Activated T-cell treated with anti-CD3 and anti-CD28 coated beads, Interleukin-2, amount 50 U/mL, for 24 hours (primary cell): ENCODE results near the gene TAF6L.
A peak's percentile ranks its signal among the peaks of the same experiment; 100 is the strongest.

ENCODE experiments used
- DNase-seq: peaks from one replicate; pipeline ENCODE4 v3.0.0-alpha.2; 2020
- H3K27ac Mint-ChIP-seq: 2 replicates; pipeline ENCODE4 v1.8.0; 2020; ENCODE audit warnings: mild to moderate bottlenecking, mixed read lengths
- H3K27me3 Mint-ChIP-seq: 2 replicates; pipeline ENCODE4 v1.8.0; 2020; ENCODE audit warnings: mixed read lengths
- H3K36me3 Mint-ChIP-seq: 2 replicates; pipeline ENCODE4 v1.8.0; 2020; ENCODE audit warnings: low read depth, mixed read lengths
- H3K4me1 Mint-ChIP-seq: 2 replicates; pipeline ENCODE4 v1.8.0; 2020; ENCODE audit warnings: low read depth, mixed read lengths
- H3K4me3 Mint-ChIP-seq: 2 replicates; pipeline ENCODE4 v1.8.0; 2020; ENCODE audit warnings: mild to moderate bottlenecking, moderate library complexity, mixed read lengths
- H3K9me3 Mint-ChIP-seq: 2 replicates; pipeline ENCODE4 v1.8.0; 2020; ENCODE audit warnings: mixed read lengths

Gene TAF6L

DNA sequence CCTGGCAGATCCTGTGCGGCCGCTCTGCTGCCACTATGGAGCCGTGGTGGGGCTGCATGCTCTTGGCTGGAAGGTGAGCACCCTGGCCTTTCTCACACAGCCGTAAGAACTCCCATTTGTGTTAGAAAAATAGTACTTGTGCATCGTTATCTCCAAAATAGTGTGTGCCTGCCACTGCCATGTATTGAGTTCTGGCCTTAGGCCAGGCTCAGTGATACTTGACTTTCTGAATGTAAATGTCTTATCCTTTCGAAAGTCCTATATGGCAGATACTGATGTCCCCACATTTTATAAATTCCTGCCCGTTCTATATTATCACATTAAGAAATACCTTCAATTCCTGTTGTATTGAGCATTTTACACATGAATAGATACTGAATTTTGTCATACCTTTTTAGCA lies 11.6 kb downstream of the TAF6L start:
- Mint-ChIP-seq H3K27ac (peak overlapping the region; percentile 66), H3K36me3 (peaks cover 78% of the 10 kb centered on the region), H3K4me3 (no peak overlapping the region), H3K4me1 (peaks cover 16% of the 10 kb centered on the region), H3K27me3 (no peaks in the 10 kb centered on the region), H3K9me3 (no peaks in the 10 kb centered on the region)
- DNase-seq = no peak

DNA sequence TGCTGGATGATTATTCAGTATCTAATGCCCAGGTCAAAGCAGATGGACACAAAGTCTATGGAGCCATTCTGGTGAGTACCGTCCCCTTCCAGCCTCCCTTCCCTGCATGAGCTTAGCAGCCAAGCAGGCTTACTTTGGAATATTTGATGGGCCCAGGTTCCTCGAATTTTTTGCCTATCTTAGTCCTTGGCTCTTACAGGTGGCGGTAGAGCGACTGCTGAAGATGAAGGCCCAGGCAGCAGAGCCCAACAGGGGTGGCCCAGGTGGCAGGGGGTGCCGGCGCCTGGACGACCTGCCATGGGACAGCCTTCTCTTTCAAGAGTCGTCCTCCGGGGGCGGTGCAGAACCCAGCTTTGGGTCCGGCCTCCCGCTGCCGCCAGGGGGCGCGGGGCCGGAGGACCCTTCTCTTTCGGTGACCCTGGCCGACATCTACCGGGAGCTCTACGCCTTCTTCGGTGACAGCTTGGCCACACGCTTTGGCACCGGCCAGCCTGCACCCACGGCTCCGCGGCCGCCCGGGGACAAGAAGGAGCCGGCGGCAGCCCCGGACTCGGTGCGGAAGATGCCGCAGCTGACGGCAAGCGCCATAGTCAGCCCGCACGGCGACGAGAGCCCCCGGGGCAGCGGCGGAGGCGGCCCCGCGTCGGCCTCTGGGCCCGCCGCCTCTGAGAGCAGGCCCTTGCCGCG lies 15.3 kb downstream of the TAF6L start:
- DNase-seq = peak; percentile 89
- peak overlapping the region; percentile 86 for H3K4me3 Mint-ChIP-seq
- H3K9me3 Mint-ChIP-seq = no peaks in the 10 kb centered on the region
- H3K27ac Mint-ChIP-seq = peak overlapping the region; percentile 95
- H3K27me3 Mint-ChIP-seq = no peaks in the 10 kb centered on the region
- H3K36me3 Mint-ChIP-seq = peaks cover 89% of the 10 kb centered on the region
- H3K4me1 Mint-ChIP-seq = peaks cover 41% of the 10 kb centered on the region

DNA sequence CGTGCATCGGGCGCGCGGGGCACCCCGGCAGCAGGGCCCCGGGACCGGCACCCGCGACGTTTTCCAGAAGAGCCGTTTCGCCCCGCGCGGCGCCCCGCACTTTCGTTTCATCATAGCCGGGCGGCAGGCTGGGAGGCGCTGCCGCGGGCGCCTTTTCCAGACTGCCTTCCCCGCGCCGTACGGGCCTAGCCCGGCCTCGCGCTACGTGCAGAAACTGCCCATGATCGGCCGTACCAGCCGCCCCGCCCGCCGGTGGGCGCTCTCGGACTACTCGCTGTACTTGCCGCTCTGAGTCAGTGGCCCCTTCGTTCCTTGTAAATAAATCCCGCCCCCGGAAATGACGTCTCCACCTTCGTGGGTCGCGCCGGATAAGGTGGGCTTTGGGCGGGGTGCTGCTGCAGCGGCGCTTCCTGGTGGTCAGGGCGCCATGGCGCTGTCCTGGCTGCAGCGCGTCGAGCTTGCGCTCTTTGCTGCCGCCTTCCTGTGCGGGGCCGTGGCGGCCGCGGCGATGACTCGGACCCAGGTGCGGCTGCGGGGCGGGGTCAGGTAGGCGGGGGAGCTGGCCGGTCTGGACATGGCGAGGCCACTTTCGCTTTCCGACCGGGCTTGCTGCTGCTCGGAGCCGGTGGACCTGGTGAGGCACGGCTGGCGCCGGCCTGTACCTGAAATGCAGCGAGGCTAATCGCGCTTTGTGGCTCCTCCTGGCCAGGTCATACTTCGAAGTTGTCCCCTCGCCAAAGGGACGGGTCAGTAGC lies 16.0 kb downstream of the TAF6L start, which contains the start of gene TMEM179B:
Gene TMEM179B, plus strand, starts transcription at position 398 of the 755 bp plus-strand sequence. Its CDS starts 30 bp downstream, at position 428.
- peaks cover 89% of the 10 kb centered on the region for H3K36me3 Mint-ChIP-seq
- no peaks in the 10 kb centered on the region for H3K9me3 Mint-ChIP-seq
- H3K27me3 Mint-ChIP-seq = no peaks in the 10 kb centered on the region
- peak within 1 kb of the TSS; percentile 91 for H3K4me3 Mint-ChIP-seq
- H3K4me1 Mint-ChIP-seq = peaks cover 44% of the 10 kb centered on the region
- DNase-seq = peak; percentile 97
- peak within 1 kb of the TSS; percentile 96 for H3K27ac Mint-ChIP-seq

DNA sequence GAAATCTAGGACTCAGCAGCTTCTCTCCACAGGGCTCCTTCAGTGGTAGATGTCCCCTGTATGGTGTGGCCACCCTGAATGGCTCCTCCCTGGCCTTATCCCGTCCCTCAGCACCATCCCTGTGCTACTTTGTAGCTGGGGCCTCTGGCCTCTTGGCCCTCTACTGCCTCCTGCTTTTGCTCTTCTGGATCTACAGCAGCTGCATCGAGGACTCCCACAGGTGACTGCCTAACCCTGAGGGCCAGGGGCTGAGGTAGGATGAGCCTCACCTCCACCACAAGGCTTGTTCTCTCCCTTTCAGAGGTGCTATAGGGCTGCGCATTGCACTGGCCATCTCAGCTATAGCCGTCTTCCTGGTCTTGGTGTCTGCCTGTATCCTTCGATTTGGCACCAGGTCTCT lies 17.8 kb downstream of the TAF6L start:
- DNase-seq = no peak
- H3K27ac Mint-ChIP-seq = peak overlapping the region; percentile 96
- H3K36me3 Mint-ChIP-seq = peaks cover 86% of the 10 kb centered on the region
- peaks cover 51% of the 10 kb centered on the region for H3K4me1 Mint-ChIP-seq
- no peaks in the 10 kb centered on the region for H3K27me3 Mint-ChIP-seq
- H3K4me3 Mint-ChIP-seq = peak overlapping the region; percentile 91
- H3K9me3 Mint-ChIP-seq = no peaks in the 10 kb centered on the region

DNA sequence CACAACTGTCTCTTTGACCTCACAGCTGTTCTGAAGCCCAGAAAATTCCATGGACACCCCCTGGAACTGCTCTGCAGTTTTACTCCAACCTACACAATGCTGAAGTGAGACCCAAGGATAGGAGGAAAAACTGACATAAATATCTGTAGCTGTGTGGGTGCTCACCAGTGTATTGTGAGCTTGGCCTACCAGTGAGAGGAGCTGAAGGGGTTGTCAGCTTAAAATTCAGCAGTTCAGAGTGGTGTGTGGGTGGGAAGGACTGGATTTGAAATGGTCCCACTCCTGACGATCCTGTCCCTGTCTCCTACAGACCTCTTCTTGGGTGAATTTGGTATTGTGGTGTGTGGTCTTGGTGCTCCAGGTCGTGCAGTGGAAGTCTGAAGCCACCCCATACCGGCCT lies 18.4 kb downstream of the TAF6L start:
- Mint-ChIP-seq H3K4me1 (peaks cover 54% of the 10 kb centered on the region), H3K27me3 (no peaks in the 10 kb centered on the region), H3K9me3 (no peaks in the 10 kb centered on the region), H3K4me3 (peak overlapping the region; percentile 91), H3K36me3 (peaks cover 89% of the 10 kb centered on the region), H3K27ac (peak overlapping the region; percentile 96)
- no peak for DNase-seq

DNA sequence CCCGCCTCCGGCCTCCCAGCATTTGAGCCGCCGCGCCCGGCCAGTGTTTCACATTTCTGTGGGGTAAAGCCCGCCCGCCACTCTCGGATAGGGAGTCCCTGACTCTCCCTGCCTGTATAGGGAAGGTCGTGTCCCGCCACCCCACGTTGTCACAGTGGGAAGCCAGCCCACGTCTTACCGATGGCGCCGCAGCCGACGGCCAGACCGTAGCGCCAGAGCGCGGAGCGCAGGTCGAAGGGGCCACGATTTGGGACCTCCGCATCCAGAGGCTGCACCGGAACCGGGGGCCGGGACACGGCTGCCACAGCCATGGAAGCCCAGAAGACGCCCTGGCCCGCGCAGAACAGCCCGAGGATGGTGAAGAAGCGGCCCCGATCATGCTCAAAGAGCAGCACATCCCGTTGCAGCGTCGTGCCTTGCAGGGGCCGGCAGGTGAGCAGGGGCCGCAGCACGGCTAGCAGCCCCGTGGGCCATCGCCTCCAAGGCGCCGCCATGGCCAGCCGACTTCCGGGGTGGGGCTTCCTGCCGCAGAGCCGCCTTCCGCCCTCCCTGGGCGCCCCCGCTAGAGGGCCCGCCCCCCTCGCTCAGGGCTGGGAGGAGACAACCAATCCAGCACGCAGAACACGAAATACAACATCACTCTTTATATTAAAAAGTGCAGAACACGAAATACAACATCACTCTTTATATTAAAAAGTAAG lies 20.5 kb downstream of the TAF6L start, which contains the start of gene TMEM223:
Gene TMEM223, minus strand, starts transcription at position 506 of the 701 bp plus-strand sequence. Its CDS starts 12 bp downstream, at position 494.
- Mint-ChIP-seq H3K27me3 (no peaks in the 10 kb centered on the region), H3K36me3 (peaks cover 93% of the 10 kb centered on the region), H3K4me3 (peak within 1 kb of the TSS; percentile 91), H3K4me1 (peaks cover 44% of the 10 kb centered on the region), H3K27ac (peak within 1 kb of the TSS; percentile 96), H3K9me3 (no peaks in the 10 kb centered on the region)
- DNase-seq = peak; percentile 94

DNA sequence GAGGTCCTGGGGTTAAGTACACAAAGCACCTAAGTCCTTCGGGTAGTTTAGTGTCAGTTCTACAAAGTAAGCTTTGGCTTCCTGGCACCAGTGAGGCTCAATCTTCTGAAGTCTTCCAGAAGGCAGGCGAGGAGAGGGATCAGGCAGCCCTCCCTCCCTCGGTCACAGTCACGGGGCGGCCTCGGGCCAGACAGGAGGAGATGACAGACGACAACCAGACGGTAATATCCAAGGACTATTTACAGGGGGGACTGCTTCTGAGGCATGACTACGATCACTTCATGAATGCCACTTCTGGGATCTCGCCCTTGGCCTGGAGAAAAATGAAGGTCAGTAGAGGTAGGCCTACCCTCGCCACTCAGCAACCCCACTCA lies 21.0 kb downstream of the TAF6L start:
- H3K4me1 Mint-ChIP-seq = peaks cover 44% of the 10 kb centered on the region
- H3K27me3 Mint-ChIP-seq = no peaks in the 10 kb centered on the region

DNA sequence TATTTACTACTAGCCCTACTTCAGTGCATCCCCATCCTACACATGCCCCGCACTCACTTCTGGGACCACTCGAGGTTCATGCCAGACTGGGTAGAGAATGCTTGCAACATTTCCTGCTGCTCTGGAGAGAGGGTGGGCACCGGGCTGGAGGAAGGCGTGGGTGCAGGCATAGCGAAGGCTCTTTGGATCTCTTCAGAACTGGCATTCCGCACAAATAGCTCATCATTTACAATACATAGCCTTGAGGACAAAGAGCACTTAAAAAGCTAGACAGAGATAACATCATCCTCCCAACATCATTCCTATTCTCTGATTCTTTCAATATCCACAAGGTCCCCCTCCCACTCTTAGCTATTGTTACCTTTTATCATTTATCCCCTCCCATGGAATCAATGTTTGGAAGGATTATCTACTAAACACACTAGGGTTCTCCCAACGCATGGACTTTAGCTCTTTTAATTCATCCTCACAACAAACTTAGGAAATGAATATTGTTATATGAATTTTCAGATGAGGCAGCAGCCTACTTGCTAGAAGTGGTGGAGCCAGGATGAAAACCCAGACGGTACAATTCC lies 23.1 kb downstream of the TAF6L start:
- Mint-ChIP-seq H3K4me1 (peaks cover 30% of the 10 kb centered on the region), H3K27me3 (no peaks in the 10 kb centered on the region), H3K36me3 (peaks cover 97% of the 10 kb centered on the region), H3K9me3 (no peaks in the 10 kb centered on the region), H3K27ac (peak overlapping the region; percentile 80), H3K4me3 (no peak overlapping the region)
- no peak for DNase-seq

More for the DNA sequence above, 21.0 kb downstream of the TAF6L start:
- Mint-ChIP-seq H3K4me3 (peak overlapping the region; percentile 91), H3K27ac (peak overlapping the region; percentile 96), H3K36me3 (peaks cover 95% of the 10 kb centered on the region), H3K9me3 (no peaks in the 10 kb centered on the region)
- no peak for DNase-seq

DNA sequence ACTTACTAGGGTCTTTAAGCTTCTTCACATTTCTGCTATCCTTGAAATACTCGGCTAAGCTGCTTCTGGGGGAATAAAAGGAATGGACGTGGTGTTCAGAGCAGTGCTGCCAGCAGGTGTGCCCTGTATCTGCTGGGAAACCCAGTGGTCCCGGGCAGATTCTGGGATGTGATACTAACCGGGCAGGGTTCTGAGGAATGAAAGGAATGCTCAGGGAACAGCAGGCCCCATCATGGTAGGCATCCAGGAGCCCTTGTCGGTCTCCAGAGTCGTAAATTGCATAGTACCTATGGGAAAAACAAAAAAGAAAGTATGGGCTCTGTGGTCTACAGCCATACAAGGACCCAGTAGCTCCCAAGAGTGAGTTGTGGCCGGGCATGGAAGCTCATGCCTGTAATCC lies 25.1 kb downstream of the TAF6L start:
- no peaks in the 10 kb centered on the region for H3K9me3 Mint-ChIP-seq
- peak overlapping the region; percentile 80 for H3K27ac Mint-ChIP-seq
- H3K4me1 Mint-ChIP-seq = peaks cover 20% of the 10 kb centered on the region
- H3K36me3 Mint-ChIP-seq = peaks cover 96% of the 10 kb centered on the region
- no peaks in the 10 kb centered on the region for H3K27me3 Mint-ChIP-seq
- no peak overlapping the region for H3K4me3 Mint-ChIP-seq
- no peak for DNase-seq

DNA sequence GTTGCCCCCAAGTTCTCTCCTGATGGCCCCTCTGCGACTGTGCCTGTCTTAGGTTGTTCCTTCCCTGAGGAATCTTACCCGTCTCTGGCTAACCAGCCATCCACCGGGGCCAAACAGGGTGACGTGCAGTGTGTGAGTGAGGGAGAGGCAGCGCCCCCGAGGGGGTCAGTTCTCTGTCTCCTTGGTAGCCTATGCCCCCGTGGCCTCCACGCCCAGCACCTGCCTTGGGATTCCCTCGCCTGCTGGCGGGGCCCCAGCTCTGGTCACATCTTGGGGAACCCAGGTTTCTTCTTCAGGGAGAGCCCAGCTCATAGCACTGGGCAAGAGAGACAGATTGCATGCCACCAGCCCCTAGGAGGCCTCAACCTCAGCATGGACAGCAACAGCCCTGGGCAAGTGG lies 28.3 kb downstream of the TAF6L start:
- H3K27ac Mint-ChIP-seq = peak overlapping the region; percentile 78

DNA sequence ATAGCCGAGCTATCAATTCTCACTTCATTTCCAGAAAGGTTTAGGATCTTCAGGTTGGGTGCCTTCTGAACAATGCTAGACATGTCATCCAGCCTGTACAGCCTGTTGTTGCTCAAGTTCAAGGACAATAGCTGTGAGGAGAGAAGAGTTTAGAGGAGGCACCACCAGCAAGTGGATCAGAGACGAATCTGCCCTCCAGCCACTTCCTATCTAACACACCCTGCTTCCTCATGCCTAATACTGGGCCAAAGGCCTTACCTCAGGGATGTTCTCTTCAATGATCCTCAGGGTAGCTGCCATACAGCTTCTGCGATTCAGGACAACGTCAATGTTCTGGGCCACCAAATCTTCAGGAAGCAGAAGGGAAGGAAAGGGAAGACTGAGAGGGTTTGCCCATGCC lies 29.9 kb downstream of the TAF6L start:
- Mint-ChIP-seq H3K27me3 (no peaks in the 10 kb centered on the region), H3K4me1 (peaks cover 39% of the 10 kb centered on the region), H3K9me3 (no peaks in the 10 kb centered on the region), H3K36me3 (peaks cover 95% of the 10 kb centered on the region), H3K4me3 (no peak overlapping the region), H3K27ac (peak overlapping the region; percentile 83)
- no peak for DNase-seq

More for the DNA sequence above, 28.3 kb downstream of the TAF6L start:
- peaks cover 98% of the 10 kb centered on the region for H3K36me3 Mint-ChIP-seq
- DNase-seq = no peak
- H3K9me3 Mint-ChIP-seq = no peaks in the 10 kb centered on the region
- H3K4me3 Mint-ChIP-seq = no peak overlapping the region
- H3K27me3 Mint-ChIP-seq = no peaks in the 10 kb centered on the region
- H3K4me1 Mint-ChIP-seq = peaks cover 33% of the 10 kb centered on the region

DNA sequence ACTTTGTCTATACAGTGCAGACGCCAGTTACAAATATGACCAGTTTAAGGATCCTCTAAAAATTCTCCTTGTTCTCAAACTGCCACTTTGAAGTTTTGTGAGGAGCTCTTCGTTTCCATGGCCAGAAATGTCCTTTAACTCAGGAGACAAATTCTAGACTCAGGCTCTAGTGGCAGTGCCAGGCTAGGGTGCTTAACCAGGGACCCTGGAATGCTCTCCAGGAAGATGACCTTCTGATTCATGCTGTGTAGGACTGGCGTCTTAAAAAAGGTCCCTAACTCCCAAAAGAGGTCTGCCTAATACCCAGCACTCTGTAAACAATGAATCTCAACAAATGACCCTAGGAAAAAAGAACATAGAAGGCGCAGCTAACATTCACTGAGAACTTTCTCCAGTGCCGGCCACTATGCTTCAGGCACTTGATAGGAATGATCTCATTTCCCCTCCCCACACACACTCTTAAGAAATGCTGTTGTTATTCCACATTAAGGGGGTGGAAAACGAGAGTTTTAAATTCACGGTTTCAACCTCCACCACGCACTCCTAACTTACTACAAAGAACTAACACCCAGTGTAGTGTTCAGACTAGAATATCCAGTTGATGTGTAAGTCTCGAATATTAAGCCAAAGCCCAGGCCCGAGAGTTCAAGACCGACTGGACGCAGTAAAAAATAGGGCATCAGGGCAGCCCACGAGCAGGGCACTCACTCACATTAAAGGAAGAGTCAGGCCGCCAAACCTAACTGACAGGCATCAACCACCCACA lies 33.3 kb downstream of the TAF6L start:
- Mint-ChIP-seq H3K9me3 (no peaks in the 10 kb centered on the region), H3K36me3 (peaks cover 65% of the 10 kb centered on the region), H3K4me1 (peaks cover 51% of the 10 kb centered on the region), H3K27me3 (no peaks in the 10 kb centered on the region), H3K4me3 (peak overlapping the region; percentile 100), H3K27ac (peak overlapping the region; percentile 99)
- no peak for DNase-seq

DNA sequence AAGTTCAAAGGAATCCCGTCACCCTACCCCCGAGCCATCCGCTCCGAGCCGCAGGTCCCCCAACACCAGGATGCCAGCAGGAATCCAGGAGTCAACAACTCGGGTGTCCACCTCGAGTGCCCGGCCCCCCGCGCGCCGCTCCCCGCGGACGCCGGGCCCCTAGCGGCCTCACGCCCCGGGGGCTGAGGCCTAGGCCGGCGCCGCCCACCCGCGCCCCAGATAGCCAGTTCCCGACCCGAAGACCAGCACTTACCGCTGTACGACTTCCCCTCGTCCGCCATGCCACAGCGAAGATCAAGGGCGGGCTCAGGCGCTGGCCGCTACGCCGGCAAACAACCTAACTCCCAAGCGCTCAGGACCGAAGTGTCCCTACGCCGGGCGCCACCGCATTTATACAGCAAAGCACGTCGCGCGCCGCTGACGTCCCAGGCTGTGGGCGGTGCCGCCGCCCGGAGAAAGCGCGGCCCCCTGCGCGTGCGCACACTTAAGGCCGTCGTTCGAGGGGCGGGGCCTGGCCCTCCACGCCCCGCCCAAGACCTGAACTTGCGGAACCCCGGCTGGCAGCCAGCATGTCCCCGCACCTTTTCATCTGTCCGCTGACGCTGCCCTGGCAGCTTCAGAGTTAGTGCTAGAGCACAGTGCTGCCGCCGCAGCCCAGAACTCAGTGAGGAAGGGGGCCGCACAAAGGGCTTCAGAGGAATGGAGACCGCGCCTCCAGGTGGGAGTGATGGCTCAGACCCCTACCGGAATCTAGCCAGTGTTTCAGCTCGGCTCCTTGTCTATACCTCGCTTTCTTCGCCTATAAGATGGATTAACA lies 34.1 kb downstream of the TAF6L start, which contains the start of gene NXF1:
Gene NXF1, minus strand, starts transcription at position 365 of the 817 bp plus-strand sequence. Its CDS starts 84 bp downstream, at position 281.
- Mint-ChIP-seq H3K27me3 (no peaks in the 10 kb centered on the region), H3K36me3 (peaks cover 57% of the 10 kb centered on the region), H3K4me3 (peak within 1 kb of the TSS; percentile 100), H3K4me1 (peaks cover 49% of the 10 kb centered on the region), H3K27ac (peak within 1 kb of the TSS; percentile 99), H3K9me3 (no peaks in the 10 kb centered on the region)
- DNase-seq = peak; percentile 98
